Stimulated activated CD4-positive, alpha-beta T cell treated with anti-CD3 and anti-CD28 coated beads, Interleukin-1b, Interleukin-23, amount 100 ng/mL, for 24 hours (primary cell): ENCODE results near the gene RPS21.
A peak's percentile ranks its signal among the peaks of the same experiment; 100 is the strongest.

Experiments used
- DNase-seq, 4 experiments: peaks; one replicate each; pipeline ENCODE4 v3.0.0-alpha.2; 2020; ENCODE audit warnings: low read depth in 4 of 4, low spot score in 1 of 4

Gene RPS21

DNA sequence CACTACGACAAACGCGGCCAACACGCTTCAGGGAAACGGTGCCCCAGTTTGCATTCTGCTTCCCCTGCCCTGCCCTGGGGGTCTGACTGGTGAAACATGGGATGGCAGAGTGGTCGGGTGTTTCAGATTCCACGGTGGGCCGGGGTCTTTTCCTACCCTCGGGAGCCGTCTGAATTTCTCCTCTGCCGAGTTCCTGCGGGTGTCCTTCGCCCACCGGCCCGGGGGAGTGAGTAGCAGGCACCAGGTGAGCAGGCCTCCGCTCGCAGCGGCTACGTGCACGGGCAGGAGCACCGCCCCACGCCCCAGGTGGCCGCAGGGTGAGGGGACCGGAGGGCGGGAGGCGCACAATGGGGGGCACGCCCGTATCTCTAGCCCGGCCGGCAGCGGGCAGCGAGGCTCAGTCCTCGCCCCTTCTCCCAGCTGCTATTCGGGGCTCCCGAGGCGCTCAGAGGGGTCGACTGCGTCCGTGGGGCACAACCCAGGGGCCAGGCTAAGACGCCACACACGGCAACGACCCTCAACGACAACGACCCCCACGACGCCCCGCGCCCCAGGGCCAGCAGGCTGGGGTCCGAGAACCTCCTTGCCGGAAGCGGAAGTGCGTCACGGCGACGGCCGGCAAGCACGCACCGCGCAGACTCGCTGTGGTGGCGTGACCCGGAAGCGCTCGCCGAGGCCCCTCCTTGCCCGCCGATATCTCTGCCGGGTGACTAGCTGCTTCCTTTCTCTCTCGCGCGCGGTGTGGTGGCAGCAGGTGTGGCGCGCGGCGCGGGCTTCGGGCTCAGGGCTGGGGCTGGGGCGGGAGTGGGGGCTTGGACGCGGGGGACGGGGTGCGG is at the start of gene RPS21:
Gene RPS21 (plus strand): TSS at position 721 of the 836 bp plus-strand sequence. CDS start 236 bp downstream, outside the sequence.
- peak; percentile 85 to 88 (median 86) for DNase-seq

GRCh38 chr20:62337558-62338293 is 49.2 kb upstream of the RPS21 start:
- DNase-seq = no peak

- DNase-seq = no peak
These were observed 48.6 kb upstream of the RPS21 start for GRCh38 chr20:62338294-62338620.

DNA sequence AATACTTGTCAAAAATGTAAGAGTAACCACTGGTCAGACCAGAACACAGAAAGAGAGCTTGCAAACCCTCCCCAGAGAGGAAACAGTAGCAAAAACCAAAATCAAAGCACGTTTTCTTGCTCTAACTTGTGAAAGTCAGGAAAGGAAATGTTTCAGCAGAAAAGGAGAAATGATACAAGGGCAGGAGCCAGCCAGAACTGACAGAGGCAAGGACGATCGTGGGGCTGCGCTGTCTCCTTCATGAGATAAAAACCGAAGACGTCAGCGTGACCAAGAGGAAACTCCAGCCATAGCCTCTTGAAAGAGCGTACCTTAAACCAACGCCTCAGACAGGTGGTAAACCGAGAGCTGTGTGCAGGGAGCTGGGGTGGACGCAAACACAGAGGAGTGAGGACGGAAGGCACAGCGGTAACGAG is 47.2 kb upstream of the RPS21 start:
- DNase-seq = no peak

DNA sequence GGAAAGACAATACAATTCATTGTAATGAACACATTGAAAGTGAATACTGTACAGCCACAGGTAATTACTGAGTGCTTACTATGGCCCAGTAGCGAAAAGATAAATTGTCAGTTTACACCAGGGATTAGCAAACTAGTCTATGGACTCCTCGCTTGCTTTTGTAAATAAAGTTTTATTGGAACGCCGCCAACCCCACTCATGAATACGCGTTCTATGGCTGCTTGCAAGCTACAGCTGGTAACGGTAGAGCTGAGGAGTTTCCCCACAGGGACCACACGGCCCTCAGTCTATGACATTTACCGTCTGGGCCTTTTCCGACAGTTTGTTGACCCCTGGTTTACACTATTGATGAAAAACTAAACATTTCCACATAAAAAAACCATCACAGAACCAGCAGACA is 44.0 kb upstream of the RPS21 start:
- no peak for DNase-seq

- DNase-seq = no peak
These were observed 42.8 kb upstream of the RPS21 start for GRCh38 chr20:62344092-62344491.

GRCh38 chr20:62344782-62345181 is 42.1 kb upstream of the RPS21 start:
- no peak for DNase-seq

DNA sequence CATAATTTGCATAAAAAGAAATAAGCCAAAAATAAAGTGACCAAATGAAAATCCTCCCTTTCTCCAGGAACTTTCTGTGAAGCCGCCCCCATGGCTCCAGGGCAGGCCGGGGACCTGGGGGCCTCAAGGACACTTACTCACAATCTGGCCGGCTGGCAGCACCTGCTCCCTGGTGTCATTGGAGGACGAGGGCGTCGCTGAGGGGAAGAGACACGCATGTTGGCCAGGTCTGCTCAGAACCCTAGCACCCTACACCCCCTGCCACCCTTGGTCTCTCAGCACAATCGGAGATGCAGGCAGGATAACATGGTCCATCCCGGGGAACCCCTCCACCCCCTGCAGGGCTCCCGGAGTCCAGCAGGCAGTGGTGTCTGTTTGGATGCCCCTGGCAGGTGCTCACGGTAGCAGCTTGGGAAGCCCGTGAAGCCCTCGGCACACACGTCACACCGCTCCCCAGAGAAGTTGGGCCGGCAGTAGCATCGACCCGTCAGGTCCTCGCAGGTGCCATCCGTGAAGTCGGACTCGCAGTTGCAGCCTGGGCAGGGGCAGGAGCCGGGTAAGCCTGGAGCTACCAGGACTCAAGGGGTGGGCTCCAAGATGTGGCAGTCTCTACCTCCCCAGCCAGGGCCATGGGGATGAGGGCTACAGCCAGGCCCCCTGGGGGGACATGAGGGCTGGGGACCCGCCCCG is 41.1 kb upstream of the RPS21 start:
- no peak for DNase-seq

DNA sequence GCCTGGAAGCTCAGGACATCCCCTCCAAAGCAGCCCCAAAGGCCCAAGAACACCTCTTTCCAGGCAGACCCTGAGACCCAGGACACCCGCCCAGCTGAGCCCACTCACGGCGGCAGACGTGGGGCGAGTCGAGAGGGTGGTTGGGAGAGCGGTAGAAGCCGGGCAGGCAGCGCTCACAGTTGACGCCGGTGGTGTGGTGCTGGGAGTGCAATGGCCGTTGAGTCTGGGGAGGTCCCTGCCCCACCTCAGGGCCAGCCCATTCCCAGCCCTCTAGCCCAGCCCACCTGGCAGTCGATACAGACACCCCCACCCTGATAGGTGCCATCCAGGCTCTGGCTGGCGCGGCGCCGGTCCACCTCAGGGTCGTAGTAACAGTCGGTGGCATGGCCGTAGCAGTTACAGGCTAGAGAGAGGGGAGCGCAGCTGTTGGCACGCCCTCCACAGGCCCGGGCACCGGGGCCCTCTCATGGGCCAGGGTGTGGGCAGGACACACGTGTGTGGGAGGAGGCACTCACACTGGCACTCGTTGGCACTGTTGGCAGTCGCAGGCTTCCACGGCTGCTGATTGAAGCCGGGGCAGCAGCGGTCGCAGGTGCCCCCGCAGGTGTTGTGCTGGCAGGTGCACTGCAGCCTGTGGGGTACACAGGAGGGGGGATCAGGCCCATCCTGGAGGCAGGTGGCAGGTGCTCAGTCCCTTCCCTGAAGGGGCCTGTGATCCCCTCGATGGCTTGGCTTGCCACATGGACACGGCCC is 40.3 kb upstream of the RPS21 start:
- no peak for DNase-seq

- no peak for DNase-seq
These were observed 39.8 kb upstream of the RPS21 start for GRCh38 chr20:62347151-62347404.

DNA sequence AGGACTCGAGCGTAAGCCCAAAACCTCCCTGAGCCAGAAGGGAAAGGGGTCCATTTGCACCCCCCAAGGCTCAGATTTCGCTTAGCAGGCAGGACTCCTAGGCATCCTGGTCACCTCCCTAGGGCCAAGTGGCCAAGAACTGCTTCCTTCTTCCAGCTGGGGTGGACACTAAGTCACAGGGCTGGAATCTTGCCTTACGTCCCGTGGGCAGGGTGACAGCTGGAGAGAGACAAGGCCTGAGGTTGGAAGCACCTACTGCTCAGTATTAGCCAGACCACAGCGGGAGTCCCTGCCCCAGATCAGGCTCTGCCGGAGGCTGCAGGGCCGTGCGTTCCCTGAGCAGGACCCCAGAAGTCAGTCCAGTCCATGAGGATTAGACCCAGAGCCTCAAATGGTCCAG is 39.5 kb upstream of the RPS21 start:
- DNase-seq = no peak

GRCh38 chr20:62348604-62349003 is 38.3 kb upstream of the RPS21 start:
- DNase-seq = no peak

- DNase-seq = no peak
These were observed 37.3 kb upstream of the RPS21 start for GRCh38 chr20:62349556-62350097.

DNA sequence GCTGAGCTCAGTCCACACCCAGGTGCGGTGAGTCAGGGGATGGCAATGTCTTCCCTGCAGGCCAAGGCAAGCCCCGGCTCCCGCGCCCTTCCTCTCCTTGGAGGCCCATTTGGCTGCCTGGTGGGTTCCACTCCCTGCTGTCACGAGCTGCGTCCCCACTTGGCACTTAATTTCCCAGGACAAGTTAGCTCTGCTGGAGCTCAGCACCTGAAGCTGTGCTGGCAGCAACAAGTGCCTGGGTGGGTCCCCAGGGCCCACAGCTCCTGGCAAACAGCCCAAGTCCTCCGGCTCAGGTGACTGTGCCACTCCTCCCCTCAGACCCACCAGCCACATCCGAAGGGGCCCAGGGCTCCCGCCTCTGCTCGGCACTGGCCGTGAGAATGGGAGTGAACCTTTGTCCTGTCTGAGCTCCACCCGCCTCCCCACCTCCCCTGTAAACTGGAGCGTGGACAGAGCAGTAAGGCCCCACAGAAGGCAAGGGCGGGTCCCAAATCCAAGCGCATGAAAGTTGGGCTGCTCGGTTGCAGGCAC is 36.7 kb upstream of the RPS21 start:
- no peak for DNase-seq

- no peak for DNase-seq
These were observed 36.1 kb upstream of the RPS21 start for GRCh38 chr20:62350629-62351422.

DNA sequence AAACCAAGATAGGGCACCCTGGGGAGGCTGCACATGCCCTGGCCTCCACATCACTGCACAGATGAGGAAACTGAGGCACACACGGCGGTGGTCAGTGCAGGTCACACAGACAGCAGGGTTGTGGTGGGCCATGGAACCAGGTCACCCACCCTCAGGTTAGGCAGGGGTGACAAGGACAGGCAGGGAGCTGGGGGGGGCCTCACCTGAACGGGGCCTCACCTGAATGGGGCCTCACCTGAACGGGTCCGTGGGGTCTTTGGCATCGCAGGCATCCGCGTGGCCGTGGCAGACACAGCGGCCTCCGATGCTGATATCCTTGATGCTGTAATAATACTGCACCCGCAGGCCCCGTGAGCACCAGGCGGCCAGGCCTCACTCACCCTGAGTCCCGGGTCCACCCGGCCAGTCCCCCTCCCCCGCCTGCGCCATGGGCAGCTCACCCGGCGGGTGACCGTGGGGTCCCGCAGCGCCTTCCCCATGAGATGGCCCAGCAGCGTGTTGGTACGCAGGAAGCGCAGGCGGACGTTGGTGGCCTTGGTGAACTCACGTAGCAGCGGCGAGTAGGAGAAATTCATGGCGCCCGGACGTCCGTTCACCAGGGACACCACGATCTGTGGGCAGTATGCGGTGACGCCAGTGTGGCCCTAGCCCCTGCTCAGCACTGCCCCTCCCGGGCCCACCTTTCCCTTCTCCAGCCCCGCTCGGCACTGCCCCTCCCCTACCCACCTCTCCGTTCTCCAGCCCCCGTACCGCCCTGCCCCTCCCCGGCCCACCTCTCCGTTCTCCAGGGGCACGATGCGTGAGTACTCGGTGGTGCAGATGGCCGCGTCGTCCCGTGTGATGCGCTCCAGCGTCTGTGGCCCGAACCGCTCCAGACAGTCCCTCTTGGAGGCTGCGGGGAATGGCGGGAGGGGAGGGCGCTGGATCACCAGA is 35.2 kb upstream of the RPS21 start:
- DNase-seq = no peak

DNA sequence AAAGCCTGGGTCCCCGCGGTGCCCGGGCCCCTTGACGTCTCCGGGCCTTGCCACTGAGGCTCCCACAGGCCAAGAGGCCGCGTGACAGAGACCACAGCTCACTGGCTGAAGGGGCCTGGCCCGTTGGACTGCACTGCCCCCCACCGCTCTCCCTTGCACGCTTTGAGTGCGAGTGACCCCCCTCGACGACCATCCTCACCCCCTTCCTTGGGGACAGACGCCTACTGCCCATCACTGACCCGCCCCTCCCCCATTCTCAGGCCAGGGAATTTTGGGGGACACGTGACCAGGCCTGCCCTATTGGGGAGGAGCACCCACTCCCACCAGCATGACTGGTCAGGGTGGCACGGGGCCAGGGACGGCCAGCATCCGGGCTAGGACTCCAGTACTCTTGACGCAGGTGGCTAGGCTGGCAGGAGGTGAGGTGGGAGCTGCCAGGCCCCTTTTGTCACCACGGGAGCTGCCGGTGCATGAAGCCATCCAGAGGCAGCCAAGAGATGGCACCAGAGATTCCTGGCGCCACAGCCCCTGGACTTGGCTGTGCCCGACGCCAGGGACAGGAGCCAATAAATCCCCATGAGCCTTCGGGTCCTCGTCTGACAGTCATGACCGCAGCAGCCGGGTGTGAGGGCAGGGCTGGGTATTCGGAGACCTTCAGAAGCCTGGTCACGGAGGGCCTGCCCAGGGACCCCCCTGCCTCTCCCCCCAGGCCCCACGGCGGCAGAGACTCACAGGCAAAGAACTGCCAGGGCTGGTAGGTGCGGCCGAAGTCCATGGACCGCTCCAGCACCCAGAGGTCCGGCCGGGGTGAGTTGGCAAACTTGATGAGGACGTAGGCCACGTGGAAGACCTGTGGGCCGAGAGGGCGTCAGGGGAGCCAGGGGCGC is 34.3 kb upstream of the RPS21 start:
- no peak for DNase-seq
